WERI-Rb-1 (cell line): ENCODE measurements around the gene CDA.

Experiments
- DNase-seq: peaks from one replicate; pipeline ENCODE4 v3.0.0-alpha.2; 2020
- H3K27ac ChIP-seq: fragments of 250-450 bp; sonication (Bioruptor Pico); 2 replicates; pipeline ENCODE4 v1.5.1; 2020; ENCODE audit warnings: mild to moderate bottlenecking, moderate library complexity
- H3K27me3 ChIP-seq: fragments of 250-450 bp; sonication (Bioruptor Pico); 2 replicates; pipeline ENCODE4 v1.5.1; 2021; ENCODE audit warnings: mild to moderate bottlenecking, low read depth, moderate library complexity; ENCODE audit not compliant: insufficient read depth, severe bottlenecking
- H3K36me3 ChIP-seq: fragments of 250-450 bp; sonication (Bioruptor Pico); 2 replicates; pipeline ENCODE4 v1.5.1; 2020; ENCODE audit warnings: mild to moderate bottlenecking, moderate library complexity
- H3K4me3 ChIP-seq: 2 replicates; pipeline ENCODE4 v1.5.1; 2011; ENCODE audit warnings: low read depth, mild to moderate bottlenecking, control low read depth, low read length
- H3K9me3 ChIP-seq: fragments of 250-450 bp; sonication (Bioruptor Pico); 2 replicates; pipeline ENCODE4 v1.5.1; 2021; ENCODE audit warnings: mild to moderate bottlenecking, moderate library complexity; ENCODE audit not compliant: severe bottlenecking
- TF ChIP-seq, protein P1 (sequence below): IDR thresholded peaks from 2 replicates; pipeline ENCODE4 v1.5.1; 2011; ENCODE audit warnings: low read depth, mild to moderate bottlenecking, control low read depth, inconsistent platforms, low read length

Gene CDA

DNA sequence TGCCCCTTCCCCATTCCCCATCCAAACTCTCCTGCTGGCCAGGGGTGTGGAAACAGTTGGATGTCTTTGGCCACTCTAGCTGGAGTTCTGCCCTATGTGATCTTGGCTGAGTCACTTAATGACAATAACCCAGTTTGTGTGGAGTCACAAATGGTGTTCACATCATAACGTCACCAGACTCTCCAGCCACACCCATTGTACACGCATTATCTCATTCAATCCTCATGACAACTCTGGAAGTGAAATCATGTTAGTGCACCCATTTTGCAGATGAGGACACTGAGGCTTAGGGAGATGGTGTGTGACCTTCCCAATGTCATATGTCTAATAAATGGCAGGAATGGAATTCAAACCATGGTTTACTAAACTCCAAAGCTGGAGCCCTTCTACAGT, 1.2 kb upstream of the CDA start:
- no peak for DNase-seq
- Histone ChIP-seq H3K36me3 (no peaks in the 10 kb centered on the region), H3K27ac (no peak overlapping the region), H3K27me3 (no peaks in the 10 kb centered on the region), H3K9me3 (no peaks in the 10 kb centered on the region), H3K4me3 (no peak overlapping the region)
- TF ChIP-seq, protein P1, sequence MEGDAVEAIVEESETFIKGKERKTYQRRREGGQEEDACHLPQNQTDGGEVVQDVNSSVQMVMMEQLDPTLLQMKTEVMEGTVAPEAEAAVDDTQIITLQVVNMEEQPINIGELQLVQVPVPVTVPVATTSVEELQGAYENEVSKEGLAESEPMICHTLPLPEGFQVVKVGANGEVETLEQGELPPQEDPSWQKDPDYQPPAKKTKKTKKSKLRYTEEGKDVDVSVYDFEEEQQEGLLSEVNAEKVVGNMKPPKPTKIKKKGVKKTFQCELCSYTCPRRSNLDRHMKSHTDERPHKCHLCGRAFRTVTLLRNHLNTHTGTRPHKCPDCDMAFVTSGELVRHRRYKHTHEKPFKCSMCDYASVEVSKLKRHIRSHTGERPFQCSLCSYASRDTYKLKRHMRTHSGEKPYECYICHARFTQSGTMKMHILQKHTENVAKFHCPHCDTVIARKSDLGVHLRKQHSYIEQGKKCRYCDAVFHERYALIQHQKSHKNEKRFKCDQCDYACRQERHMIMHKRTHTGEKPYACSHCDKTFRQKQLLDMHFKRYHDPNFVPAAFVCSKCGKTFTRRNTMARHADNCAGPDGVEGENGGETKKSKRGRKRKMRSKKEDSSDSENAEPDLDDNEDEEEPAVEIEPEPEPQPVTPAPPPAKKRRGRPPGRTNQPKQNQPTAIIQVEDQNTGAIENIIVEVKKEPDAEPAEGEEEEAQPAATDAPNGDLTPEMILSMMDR = no peak

DNA sequence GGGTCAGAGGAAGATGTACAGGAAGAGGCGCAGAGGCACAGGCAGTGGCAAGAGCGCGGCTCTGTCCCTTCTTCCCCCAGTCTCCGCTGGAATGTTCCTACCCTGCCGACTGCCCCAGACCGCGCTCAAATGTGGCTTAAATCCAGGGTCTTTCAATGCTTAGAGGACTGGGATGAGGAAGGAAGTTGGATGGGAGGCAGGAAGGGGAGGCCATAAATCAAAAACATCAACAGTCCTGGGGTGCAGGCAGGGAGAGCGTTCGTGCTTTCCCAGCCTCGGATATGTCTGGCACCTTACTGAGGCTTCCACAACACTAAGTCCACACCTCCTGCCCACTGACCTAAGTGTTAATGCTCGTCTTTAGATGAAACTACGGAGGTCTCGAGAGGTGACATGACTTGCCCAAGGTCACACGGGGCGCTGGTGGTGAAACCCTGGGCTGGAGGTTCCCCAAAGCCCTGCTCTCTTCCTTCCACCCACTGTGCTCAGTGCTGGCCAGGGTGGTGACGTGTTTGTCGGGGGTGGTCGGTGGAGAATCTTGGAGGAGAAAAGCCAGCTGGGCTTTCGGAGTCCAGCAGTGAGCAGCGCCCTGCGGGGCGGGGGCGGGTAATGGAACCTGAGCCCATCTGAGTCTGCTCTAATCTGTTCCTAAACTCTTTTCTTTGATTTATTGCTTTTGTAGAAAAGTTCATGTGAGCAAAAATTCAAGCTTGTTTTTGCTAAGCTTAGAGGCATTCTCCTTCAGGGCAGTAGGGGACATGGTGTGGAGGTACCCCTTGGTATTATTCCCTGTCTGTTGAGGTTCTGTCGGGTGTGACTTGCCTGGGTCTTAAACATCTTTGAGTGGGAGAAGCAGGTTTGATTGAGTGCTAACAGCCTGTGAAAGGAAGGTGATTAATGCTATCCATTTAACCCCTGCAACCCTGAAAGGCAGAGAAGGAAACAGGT, 708 bp downstream of the CDA start:
- Histone ChIP-seq H3K4me3 (peak overlapping the region; percentile 35), H3K36me3 (no peaks in the 10 kb centered on the region), H3K9me3 (no peaks in the 10 kb centered on the region), H3K27ac (peak overlapping the region; percentile 32), H3K27me3 (no peaks in the 10 kb centered on the region)
- peak; percentile 75 for DNase-seq
- TF ChIP-seq, protein P1 = no peak

DNA sequence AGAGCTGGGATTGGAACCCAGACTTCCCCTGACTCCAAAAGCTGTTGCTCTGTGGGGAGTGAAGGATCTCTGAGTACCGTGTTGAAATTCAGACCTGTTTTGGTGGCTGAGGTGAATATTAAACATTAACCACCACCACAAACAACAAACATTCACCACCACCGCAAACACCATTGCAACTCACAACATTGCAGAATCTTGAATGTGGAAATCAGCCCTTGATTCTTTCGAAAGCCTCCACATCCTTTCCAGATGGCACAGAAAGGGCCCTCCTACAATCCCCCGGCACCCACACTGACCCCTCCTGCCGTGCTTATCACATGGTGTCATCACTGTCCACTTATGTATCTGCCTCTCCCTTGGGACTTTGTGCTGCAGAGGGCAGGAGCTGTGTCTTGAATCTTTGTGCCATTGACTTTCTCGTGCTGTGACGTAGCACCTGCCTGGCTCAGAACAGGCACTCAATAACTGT, 1.4 kb downstream of the CDA start:
- H3K9me3 ChIP-seq = no peaks in the 10 kb centered on the region
- H3K36me3 ChIP-seq = no peaks in the 10 kb centered on the region
- TF ChIP-seq, protein P1 = no peak
- H3K4me3 ChIP-seq = peak overlapping the region; percentile 35
- H3K27ac ChIP-seq = peak overlapping the region; percentile 32
- H3K27me3 ChIP-seq = no peaks in the 10 kb centered on the region
- peak; percentile 68 for DNase-seq

DNA sequence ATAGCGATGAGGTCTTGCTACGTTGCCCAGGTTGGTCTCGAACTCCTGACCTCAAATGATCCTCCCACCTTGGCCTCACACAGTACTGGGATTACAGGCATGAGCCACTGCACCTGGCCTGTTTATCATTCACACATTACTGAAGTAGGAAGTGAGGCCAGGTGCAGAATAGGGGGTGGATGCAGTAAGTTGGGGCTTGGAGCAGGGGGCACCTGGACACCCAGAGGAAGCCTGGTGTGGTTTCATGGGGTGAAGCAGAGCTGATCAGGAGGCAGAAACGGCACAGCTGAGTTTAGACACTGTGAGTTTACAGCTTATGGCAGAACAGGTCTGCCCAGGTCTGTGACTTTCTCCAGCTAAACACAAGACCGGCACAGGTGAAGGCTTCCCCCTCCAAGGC, 4.9 kb downstream of the CDA start:
- H3K27ac ChIP-seq = no peak overlapping the region
- TF ChIP-seq, protein P1 = no peak
- no peak overlapping the region for H3K4me3 ChIP-seq
- H3K9me3 ChIP-seq = no peaks in the 10 kb centered on the region
- no peak for DNase-seq
- H3K27me3 ChIP-seq = no peaks in the 10 kb centered on the region
- no peaks in the 10 kb centered on the region for H3K36me3 ChIP-seq

DNA sequence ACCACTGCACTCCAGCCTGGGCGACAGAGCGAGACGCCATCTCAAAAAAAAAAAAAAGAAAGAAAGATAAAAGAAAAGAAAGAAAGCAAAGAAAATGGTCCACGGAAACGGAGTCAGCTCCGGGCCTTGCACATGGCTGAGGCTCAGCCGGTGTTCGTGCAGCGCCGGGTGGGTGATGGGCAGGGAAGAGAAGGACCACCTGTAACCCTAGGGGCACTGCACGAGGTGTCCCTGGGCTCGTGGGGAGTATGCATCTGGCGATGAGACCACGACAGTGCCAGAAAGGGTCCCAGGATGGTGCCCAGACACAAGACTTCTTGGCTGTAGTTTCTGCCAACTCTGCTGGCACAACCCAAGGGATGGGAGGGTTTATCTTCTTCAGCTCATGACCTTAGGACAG, 5.8 kb downstream of the CDA start:
- Histone ChIP-seq H3K36me3 (no peaks in the 10 kb centered on the region), H3K27ac (no peak overlapping the region), H3K9me3 (no peaks in the 10 kb centered on the region), H3K4me3 (no peak overlapping the region), H3K27me3 (no peaks in the 10 kb centered on the region)
- DNase-seq = no peak
- TF ChIP-seq, protein P1 = no peak

DNA sequence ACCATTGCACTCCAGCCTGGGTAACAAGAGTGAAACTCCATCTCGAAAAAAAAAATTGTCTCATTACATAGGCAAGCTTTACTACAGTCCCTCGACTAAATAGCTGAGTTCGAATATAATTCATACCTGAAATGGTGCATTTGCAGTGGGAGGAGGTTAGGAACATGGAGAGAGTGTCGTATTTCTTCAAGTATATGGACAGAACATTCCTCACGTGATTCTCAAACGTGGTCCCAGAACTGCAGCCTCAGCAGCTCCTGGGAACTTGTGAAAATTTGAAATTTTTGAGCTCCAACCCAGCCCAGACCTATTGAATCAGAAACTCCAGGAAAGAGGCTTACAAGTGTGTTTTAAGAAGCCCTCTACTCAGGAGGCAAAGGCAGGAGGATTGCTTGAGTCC, 7.2 kb downstream of the CDA start:
- H3K4me3 ChIP-seq = no peak overlapping the region
- no peak overlapping the region for H3K27ac ChIP-seq
- TF ChIP-seq, protein P1 = no peak
- H3K9me3 ChIP-seq = no peaks in the 10 kb centered on the region
- no peaks in the 10 kb centered on the region for H3K36me3 ChIP-seq
- no peaks in the 10 kb centered on the region for H3K27me3 ChIP-seq
- no peak for DNase-seq
